PC-3 (cell line): Measurements from ENCODE around the gene TBL1Y.

Source experiments
- CTCF ChIP-seq: fragments of 300-600 bp; sonication (generic); conservative IDR thresholded peaks from 2 replicates; pipeline ENCODE4 v1.5.1; 2017; ENCODE audit warnings: antibody characterized with exemption, low read depth, mild to moderate bottlenecking, low read length
- EZH2 ChIP-seq: fragments of 300-600 bp; sonication (generic); IDR thresholded peaks from one replicate; pipeline ENCODE4 v1.6.1; 2017; ENCODE audit warnings: antibody characterized with exemption, mild to moderate bottlenecking, low read length; ENCODE audit not compliant: unreplicated experiment
- EZH2phosphoT487 ChIP-seq: fragments of 300-600 bp; sonication (generic); IDR thresholded peaks from 2 replicates; pipeline ENCODE4 v1.6.1; 2018; ENCODE audit warnings: mild to moderate bottlenecking, antibody characterized with exemption, low read length, borderline replicate concordance

GRCh38 chrY:7008578-7009355, 98.3 kb downstream of the TBL1Y start:
- TF ChIP-seq EZH2 (no peak), CTCF (no peak), EZH2phosphoT487 (no peak)
